ENCODE data around the gene GRIN1.
A peak's percentile ranks its signal among the peaks of the same experiment; 100 is the strongest.

The GRIN1 gene

DNA sequence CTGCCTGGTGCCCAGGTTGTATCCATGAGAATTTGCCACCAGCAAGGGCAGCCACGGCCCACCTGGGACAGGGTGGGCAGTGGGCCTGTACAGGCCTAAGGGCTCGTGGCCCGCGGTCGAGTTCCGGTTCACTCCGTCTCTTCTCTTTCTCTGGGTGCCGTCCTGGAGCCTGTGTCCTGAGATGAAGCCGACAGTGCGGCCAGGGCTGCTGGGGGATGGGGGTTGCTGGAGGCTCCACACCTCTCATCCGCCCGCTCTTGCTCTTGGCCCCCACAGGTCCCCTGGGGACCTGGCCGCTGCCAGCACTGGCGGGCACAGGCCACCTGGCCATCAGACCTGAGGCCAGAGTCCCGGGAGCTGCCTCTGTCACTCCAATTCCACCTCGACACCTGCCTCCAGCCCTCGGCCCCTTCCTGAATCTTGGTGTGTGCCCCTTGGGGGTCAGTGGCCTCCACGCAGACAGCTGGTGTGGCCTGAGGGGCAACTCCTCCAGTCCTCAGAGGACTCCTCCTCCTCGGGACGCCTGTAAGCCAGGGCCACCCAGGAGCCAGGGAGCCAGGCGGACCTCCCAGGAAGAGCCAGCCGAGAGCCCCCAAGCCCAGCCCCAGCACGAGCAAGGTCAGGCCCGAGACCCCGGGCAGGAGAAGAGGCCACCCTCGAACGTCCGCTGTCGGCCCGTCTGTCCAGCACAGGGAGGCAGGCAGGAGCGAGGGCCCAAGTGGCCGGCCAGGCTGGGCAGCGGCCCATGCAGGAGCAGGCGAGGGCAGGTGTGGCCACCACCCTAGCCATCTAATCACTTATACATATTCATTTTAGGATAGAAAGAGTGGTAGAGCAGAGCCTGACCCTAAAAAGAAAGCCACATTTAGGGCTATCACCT lies 25.7 kb downstream of the GRIN1 start:
- DNase-seq (ENCODE audit: low read depth) = no peak

DNA sequence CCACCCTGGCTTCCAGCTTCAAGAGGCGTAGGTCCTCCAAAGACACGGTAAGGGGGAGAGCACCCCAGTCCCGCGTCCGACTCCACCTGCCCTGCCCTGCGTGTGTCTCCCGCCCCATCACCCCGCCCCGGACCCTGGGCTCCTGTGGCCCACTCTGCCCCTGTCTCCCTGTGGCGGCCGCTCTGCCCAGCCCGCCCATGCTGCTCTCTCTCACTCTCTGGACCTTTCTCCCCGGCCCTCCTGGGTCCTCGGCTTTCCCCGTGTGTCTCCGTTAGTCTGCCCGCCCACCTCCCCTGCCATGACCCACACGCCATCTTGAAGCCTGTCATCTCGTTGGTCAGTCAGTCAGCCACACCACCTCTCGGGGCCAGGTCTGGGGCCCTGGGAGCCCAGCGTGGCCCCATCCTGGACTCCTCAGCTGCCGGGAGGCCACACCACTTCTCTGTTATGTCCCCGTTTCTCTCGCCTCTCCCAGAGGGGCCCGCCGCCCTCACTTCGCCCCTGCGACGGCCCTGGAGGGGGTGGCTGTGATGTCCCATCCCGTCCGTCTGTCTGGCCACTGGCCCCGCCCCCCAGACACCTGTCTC lies 26.4 kb downstream of the GRIN1 start:
- DNase-seq (ENCODE audit: low read depth) = no peak

GRCh38 chr9:137166380-137167229 lies 27.7 kb downstream of the GRIN1 start:
- no peak for DNase-seq (ENCODE audit: low read depth)

- no peak for DNase-seq (ENCODE audit: low read depth)
Measured at GRCh38 chr9:137167277-137167746, 28.4 kb downstream of the GRIN1 start.

DNA sequence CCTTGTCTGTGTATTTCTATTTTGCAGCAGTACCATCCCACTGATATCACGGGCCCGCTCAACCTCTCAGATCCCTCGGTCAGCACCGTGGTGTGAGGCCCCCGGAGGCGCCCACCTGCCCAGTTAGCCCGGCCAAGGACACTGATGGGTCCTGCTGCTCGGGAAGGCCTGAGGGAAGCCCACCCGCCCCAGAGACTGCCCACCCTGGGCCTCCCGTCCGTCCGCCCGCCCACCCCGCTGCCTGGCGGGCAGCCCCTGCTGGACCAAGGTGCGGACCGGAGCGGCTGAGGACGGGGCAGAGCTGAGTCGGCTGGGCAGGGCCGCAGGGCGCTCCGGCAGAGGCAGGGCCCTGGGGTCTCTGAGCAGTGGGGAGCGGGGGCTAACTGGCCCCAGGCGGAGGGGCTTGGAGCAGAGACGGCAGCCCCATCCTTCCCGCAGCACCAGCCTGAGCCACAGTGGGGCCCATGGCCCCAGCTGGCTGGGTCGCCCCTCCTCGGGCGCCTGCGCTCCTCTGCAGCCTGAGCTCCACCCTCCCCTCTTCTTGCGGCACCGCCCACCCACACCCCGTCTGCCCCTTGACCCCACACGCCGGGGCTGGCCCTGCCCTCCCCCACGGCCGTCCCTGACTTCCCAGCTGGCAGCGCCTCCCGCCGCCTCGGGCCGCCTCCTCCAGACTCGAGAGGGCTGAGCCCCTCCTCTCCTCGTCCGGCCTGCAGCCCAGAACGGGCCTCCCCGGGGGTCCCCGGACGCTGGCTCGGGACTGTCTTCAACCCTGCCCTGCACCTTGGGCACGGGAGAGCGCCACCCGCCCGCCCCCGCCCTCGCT lies 29.0 kb downstream of the GRIN1 start:
- no peak for DNase-seq (ENCODE audit: low read depth)

DNA sequence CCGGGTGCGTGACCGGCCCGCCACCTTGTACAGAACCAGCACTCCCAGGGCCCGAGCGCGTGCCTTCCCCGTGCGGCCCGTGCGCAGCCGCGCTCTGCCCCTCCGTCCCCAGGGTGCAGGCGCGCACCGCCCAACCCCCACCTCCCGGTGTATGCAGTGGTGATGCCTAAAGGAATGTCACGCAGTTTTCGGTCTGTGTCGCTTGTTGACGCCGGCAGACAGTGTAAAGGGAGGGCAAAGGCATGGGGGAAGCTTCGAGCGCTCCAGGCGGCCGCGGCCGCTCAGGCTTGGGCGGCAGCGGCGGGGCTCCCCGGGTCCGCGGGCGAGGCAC lies 29.6 kb downstream of the GRIN1 start:
- peak; percentile 6 for DNase-seq (ENCODE audit: low read depth)

DNA sequence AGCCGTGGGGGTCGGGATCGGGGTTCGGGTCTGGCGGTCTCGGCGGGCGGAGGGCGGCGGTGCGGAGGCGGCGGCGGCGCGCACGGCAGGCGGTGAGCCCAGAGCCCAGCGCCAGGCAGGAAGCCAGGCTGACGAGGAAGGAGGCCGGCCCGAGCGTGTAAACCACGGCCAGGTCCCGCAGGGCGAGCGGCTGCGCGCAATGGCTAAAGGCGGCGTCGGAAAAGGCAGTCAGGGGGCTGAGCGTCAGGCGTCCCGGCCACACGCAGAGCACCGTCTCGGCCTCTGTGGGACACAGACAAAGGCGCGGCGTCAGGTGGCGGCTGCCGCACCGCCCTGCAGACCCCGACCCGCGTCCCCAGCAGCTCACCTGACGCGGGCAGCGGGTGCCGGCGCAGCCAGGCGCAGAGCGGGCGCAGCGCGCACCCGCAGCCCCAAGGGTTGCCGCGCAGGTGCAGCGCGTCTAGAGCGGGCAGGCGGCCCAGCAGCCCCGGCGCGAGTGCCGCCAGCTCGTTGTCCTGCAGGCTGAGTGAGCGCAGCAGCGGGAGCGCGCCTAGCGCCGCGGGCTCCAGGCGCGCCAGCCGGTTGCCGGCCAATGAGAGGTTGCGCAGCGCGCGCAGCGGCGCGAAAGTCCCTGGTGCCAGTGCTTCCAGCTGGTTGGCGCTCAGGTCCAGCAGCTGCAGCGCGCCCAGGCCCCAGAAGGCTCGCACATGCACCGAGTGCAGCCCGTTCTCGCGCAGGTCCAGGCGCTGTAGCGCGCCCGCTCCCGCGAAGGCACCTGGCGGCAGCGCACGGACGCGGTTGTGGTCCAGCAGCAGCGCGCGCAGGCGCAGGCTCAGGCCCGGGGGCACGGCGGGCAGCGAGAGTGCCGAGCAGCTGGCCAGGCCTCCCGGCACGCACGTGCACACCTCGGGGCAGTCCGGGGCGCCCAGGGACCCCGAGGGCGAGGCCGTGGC lies 30.2 kb downstream of the GRIN1 start:
- peak; percentile 42 for DNase-seq (ENCODE audit: low read depth)

DNA sequence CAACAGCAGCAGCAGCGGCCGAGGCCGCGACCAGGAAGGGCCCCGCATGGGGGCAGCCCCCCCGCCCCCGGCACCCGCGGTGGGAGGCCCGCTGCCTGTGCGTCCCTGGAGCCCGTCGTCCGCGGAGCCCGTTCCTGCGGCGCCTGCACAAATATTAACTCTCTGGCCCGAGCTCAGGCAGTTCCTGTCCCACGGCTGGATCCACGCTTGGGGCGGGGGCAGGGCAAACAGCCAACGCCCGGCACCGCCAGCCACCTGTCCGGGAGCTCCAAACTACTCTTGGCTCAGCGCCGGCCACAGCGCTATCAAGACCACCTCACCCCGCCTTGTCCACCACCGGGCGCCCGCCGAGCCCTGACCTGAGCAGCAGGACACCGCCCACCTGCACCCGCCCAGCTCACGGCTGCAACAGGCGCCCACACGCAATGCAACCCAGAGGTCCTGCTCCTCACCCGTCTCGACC lies 31.0 kb downstream of the GRIN1 start, which contains the start of gene LRRC26:
Gene LRRC26 (minus strand): TSS at position 156 of the 463 bp plus-strand sequence. CDS start 108 bp downstream, at position 48.
- no peak for DNase-seq (ENCODE audit: low read depth)

GRCh38 chr9:137170486-137171148 lies 31.7 kb downstream of the GRIN1 start:
- DNase-seq (ENCODE audit: low read depth) = no peak

GRCh38 chr9:137171149-137171900 lies 32.4 kb downstream of the GRIN1 start:
- no peak for DNase-seq (ENCODE audit: low read depth)

- peak; percentile 13 for DNase-seq (ENCODE audit: low read depth)
Measured at GRCh38 chr9:137172901-137173795, 34.2 kb downstream of the GRIN1 start.

- no peak for DNase-seq (ENCODE audit: low read depth)
Measured at GRCh38 chr9:137173796-137174664, 35.1 kb downstream of the GRIN1 start.

DNA sequence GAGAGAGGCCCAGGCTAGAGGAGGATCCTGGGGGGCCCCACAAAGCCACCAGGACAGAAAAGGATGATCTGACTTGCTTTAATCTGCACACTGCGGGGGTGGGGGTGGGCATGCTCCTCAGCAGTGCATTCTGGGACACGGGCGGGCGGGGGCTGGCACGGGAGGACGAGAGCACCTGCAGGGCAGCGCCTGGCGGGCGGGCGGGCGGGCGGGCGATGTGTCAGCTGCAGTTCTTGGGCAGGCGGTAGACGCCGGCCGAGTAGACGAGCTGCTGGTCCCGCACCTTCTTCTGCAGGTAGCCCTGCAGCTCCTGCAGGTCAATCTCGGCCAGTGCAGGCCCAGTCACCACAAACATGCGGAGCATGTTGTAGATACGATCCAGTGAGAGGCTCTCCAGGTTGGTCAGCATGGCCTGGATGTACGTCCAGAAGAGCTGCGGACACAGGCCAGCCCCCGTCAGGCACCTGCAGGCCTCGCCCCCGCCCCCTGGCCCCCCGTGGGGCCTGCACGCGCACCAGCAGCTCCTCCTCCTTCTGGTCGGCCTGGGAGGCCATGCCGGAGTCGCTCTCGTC lies 35.9 kb downstream of the GRIN1 start:
- no peak for DNase-seq (ENCODE audit: low read depth)

DNA sequence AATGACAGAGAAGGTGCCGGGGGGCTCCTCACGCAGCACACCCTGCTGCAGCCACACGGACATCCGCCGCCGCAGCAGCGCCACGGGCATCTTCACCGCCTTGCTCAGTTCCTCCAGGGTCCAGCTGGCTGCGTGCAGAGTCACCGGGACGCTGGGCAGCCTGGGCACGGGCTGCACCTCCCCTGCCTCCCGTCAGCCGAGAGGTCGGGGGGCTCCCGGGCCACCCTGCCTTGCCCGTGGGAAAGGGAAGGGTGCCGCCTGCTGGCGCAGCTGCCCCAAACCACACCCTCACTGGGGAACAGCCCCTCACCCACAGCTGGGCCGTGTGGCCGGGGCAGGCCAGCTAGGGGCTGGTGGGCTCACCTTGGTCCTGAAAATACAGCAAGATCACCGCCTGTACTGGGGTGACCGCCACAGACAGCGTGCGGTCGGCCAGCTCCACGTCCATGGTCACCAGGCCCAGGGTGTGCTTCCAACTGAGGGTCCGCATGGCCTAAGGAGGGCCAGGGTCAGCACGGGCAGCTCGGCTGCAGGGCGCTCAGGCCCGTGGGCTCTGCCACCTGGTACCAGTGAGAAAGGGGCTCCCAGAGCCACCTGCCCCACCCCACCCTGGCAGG lies 36.5 kb downstream of the GRIN1 start:
- DNase-seq (ENCODE audit: low read depth) = no peak

- DNase-seq (ENCODE audit: low read depth) = no peak
Measured at GRCh38 chr9:137176302-137177182, 37.6 kb downstream of the GRIN1 start.
